Lower leg skin (tissue), 3 donors: Measurements from ENCODE around the gene KCTD4.

Experiments used
- POLR2A ChIP-seq, 2 donors: fragments of 450-650 bp; IDR thresholded peaks; one replicate each; pipeline ENCODE4 v1.6.1; 2016 to 2017; ENCODE audit warnings: antibody characterized with exemption in 2 of 2, mild to moderate bottlenecking in 1 of 2, moderate library complexity in 1 of 2
- TF ChIP-seq, protein P1 (sequence below), 3 donors: fragments of 450-650 bp; IDR thresholded peaks; one replicate each; pipeline ENCODE4 v1.5.1; 2016; ENCODE audit warnings: antibody characterized with exemption in 3 of 3, mild to moderate bottlenecking in 3 of 3, moderate library complexity in 2 of 3

- TF ChIP-seq, protein P1, sequence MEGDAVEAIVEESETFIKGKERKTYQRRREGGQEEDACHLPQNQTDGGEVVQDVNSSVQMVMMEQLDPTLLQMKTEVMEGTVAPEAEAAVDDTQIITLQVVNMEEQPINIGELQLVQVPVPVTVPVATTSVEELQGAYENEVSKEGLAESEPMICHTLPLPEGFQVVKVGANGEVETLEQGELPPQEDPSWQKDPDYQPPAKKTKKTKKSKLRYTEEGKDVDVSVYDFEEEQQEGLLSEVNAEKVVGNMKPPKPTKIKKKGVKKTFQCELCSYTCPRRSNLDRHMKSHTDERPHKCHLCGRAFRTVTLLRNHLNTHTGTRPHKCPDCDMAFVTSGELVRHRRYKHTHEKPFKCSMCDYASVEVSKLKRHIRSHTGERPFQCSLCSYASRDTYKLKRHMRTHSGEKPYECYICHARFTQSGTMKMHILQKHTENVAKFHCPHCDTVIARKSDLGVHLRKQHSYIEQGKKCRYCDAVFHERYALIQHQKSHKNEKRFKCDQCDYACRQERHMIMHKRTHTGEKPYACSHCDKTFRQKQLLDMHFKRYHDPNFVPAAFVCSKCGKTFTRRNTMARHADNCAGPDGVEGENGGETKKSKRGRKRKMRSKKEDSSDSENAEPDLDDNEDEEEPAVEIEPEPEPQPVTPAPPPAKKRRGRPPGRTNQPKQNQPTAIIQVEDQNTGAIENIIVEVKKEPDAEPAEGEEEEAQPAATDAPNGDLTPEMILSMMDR (IDR thresholded peaks at IDR 0.05), result no peak
- no peak for TF ChIP-seq POLR2A (IDR thresholded peaks at IDR 0.05)
These were observed 28.3 kb upstream of the KCTD4 start for GRCh38 chr13:45229172-45229571.
